Ectodermal cell (in vitro differentiated cells): Measurements from ENCODE around the gene PLAC8L1.

ENCODE experiments used
- H3K27ac ChIP-seq: 2 replicates; pipeline ENCODE4 v1.7.0; 2013; ENCODE audit warnings: mild to moderate bottlenecking, low read depth, low read length; ENCODE audit not compliant: insufficient read depth, poor library complexity, severe bottlenecking
- H3K27me3 ChIP-seq: 2 replicates; pipeline ENCODE4 v1.7.0; 2013; ENCODE audit warnings: mild to moderate bottlenecking, low read length; ENCODE audit not compliant: insufficient read depth, control insufficient read depth, poor library complexity, severe bottlenecking
- H3K36me3 ChIP-seq: one replicate; pipeline ENCODE4 v1.7.0; 2013; ENCODE audit warnings: low read length; ENCODE audit not compliant: control insufficient read depth, insufficient read depth
- H3K4me1 ChIP-seq: one replicate; pipeline ENCODE4 v1.7.0; 2013; ENCODE audit warnings: low read length; ENCODE audit not compliant: control insufficient read depth, insufficient read depth
- H3K4me3 ChIP-seq: 2 replicates; pipeline ENCODE4 v1.7.0; 2013; ENCODE audit warnings: low read depth, low read length, control low read depth; ENCODE audit not compliant: insufficient read depth
- H3K9me3 ChIP-seq: 2 replicates; pipeline ENCODE4 v1.7.0; 2013; ENCODE audit warnings: mild to moderate bottlenecking, low read length, moderate library complexity; ENCODE audit not compliant: control insufficient read depth
- WGBS, 2 experiments: methylation state at CpG; one replicate each; pipeline ENCODE4 v1.1.7; 2013; ENCODE audit warnings: missing lambda C conversion rate in 2 of 2; 5-methylcytosine and 5-hydroxymethylcytosine counted together

Gene PLAC8L1

GRCh38 chr5:146070746-146071145 lies 34.6 kb downstream of the PLAC8L1 start:
- no peaks in the 10 kb centered on the region for H3K27me3 ChIP-seq
- H3K36me3 ChIP-seq = no peaks in the 10 kb centered on the region
- H3K27ac ChIP-seq = no peak overlapping the region
- H3K4me3 ChIP-seq = no peak overlapping the region
- no peaks in the 10 kb centered on the region for H3K4me1 ChIP-seq
- WGBS, 2 experiments = 94 to 95% methylated on average over 3 of the region's 3 CpGs
- H3K9me3 ChIP-seq = no peaks in the 10 kb centered on the region

GRCh38 chr5:146069780-146070099 lies 35.6 kb downstream of the PLAC8L1 start:
- no peaks in the 10 kb centered on the region for H3K27me3 ChIP-seq
- WGBS, 2 experiments = 84 to 94% methylated on average over 2 of the region's 2 CpGs
- no peaks in the 10 kb centered on the region for H3K36me3 ChIP-seq
- no peak overlapping the region for H3K4me3 ChIP-seq
- H3K4me1 ChIP-seq = no peaks in the 10 kb centered on the region
- H3K9me3 ChIP-seq = no peaks in the 10 kb centered on the region
- H3K27ac ChIP-seq = no peak overlapping the region

DNA sequence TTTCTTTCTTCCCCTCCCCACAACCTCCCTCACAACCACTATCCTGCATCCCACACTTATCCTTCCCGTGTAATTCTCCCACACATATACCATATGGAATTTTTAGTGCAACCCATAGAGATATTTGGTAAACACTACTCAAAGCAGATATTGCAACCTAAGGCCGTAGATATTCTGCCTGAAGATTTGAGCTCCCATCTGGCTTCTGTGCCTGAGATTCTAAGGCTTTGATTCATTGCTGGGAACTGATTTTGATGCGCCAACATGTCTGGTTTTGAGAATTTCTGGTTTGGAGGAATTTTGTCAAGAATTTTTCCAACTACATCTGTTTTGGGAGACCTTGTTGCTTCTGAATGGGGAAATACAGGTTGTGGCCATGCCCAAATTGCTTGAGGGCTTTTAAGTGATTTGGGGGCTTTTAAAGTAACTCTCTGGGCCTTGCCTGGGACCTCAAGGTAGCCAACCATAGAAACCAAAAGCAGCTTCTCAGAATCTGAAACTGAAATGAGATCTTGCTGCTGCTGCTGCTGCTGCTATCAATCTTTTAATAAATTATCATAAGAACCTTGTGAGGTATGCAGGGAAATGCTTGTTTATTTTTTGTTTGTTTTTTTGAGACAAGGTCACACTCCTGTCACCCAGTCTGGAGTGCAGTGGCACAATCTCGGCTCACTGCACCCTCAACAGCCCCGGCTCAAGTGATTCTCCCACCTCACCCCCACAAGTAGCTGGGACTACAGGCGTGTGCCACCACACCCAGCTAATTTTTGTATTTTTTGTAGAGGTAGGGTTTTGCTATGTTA lies 36.2 kb downstream of the PLAC8L1 start:
- H3K9me3 ChIP-seq = no peaks in the 10 kb centered on the region
- H3K27ac ChIP-seq = no peak overlapping the region
- H3K4me1 ChIP-seq = no peaks in the 10 kb centered on the region
- no peaks in the 10 kb centered on the region for H3K27me3 ChIP-seq
- H3K36me3 ChIP-seq = no peaks in the 10 kb centered on the region
- 88 to 91% methylated on average over 6 of the region's 6 CpGs for WGBS, 2 experiments
- no peak overlapping the region for H3K4me3 ChIP-seq

DNA sequence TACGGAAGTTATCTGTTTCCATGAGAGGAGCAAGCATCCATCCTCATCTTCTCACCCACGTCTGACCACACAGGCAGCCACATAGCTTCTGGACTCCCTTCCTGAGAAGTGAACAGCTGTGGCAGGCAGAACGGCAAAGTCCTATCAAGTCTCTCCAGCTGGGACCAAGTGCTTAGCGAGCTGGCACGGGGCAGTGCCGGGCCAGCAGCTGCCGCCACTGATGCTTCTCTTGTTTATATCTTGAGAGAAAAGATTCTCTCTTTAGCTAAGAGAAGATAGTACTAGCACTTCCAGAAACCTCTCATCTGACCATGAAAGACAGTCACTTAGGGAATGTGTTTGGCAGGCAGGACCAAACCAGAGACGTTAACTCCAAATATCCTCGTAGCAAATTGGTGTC lies 37.2 kb downstream of the PLAC8L1 start:
- no peaks in the 10 kb centered on the region for H3K36me3 ChIP-seq
- no peaks in the 10 kb centered on the region for H3K4me1 ChIP-seq
- no peak overlapping the region for H3K27ac ChIP-seq
- no peak overlapping the region for H3K4me3 ChIP-seq
- H3K9me3 ChIP-seq = no peaks in the 10 kb centered on the region
- H3K27me3 ChIP-seq = no peaks in the 10 kb centered on the region
- WGBS, 2 experiments = 95% methylated on average over 9 of the region's 9 CpGs

DNA sequence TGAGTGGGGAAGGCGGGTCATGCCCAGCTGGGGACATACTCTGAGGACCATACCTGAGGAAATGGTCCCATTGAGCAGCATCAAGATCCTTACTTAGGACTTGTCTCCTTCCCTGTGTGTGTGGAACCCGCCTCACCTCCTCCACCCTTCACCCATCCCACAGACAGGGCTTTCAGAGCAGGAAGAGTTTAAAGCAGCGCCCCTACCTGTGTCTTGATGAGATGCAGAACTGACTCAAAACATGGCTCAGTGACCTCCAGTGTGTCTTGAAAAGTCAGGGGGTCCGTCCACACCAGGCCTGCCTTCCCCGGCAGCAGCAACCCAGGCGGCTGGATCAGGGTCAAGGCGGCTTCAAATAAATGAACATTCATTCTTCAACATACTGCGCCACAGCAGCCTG lies 38.4 kb downstream of the PLAC8L1 start:
- Histone ChIP-seq H3K36me3 (no peaks in the 10 kb centered on the region), H3K4me1 (no peaks in the 10 kb centered on the region), H3K27me3 (no peaks in the 10 kb centered on the region), H3K4me3 (no peak overlapping the region), H3K9me3 (no peaks in the 10 kb centered on the region), H3K27ac (no peak overlapping the region)
- WGBS, 2 experiments = 93 to 95% methylated on average over 8 of the region's 8 CpGs

DNA sequence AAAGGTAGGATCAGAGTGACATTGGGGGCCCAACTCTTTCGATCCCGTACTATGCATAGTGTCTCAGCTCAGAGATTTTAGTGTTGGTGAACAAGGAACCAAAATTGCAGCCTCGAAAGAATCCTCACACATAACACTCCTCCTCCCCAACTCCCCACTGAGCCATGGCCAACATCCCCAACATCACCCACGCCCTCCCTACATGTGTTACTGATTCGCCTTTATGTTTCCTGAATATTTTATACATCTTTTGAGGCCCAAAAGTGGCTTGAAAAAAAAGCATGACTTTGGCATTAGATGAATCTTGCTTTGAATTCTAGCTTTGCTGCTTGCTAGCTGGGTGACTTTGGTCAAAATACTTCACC lies 45.2 kb downstream of the PLAC8L1 start:
- Histone ChIP-seq H3K4me1 (peaks cover 5% of the 10 kb centered on the region), H3K27me3 (no peaks in the 10 kb centered on the region), H3K36me3 (no peaks in the 10 kb centered on the region), H3K4me3 (no peak overlapping the region), H3K9me3 (no peaks in the 10 kb centered on the region), H3K27ac (no peak overlapping the region)
- 93% methylated on average over 5 of the region's 5 CpGs for WGBS, 2 experiments

DNA sequence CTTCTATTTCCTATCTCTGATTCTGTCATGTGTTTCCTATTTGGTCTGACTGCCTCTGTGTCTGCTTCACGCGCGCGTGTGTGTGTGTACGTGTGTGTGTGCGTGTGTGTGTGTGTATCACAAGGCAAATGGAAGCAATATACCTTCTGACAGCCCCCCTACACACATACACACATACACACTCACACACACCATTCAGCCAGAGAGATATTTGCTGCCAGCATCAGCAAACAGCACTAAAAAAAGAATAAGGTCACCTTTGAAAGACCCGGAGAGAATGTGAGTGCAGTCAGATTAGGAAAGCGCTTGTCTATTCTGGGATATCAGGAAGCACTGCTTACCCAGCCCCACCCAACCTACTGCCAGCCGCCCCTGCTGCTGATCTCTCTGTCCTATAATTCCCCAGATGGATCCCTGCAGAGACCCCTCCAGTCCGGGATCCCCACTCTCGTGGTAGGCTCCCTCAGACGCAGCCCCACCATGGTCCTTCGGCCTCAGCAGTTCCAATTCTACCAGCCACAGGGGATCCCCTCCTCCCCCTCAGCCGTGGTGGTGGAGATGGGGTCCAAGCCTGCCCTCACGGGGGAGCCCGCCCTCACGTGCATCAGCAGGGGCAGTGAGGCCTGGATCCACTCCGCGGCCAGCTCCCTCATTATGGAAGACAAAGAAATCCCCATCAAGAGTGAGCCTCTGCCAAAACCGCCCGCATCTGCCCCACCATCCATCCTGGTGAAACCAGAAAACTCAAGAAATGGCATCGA lies 45.7 kb downstream of the PLAC8L1 start:
- WGBS, 2 experiments = 91 to 93% methylated on average over 16 to 21 of the region's 22 CpGs
- H3K4me1 ChIP-seq = peaks cover 5% of the 10 kb centered on the region
- H3K9me3 ChIP-seq = no peaks in the 10 kb centered on the region
- no peaks in the 10 kb centered on the region for H3K27me3 ChIP-seq
- H3K4me3 ChIP-seq = no peak overlapping the region
- H3K36me3 ChIP-seq = no peaks in the 10 kb centered on the region
- H3K27ac ChIP-seq = no peak overlapping the region

GRCh38 chr5:146055432-146055831 lies 49.9 kb downstream of the PLAC8L1 start:
- no peaks in the 10 kb centered on the region for H3K9me3 ChIP-seq
- H3K4me3 ChIP-seq = no peak overlapping the region
- no peaks in the 10 kb centered on the region for H3K27me3 ChIP-seq
- peaks cover 5% of the 10 kb centered on the region for H3K4me1 ChIP-seq
- no peak overlapping the region for H3K27ac ChIP-seq
- H3K36me3 ChIP-seq = no peaks in the 10 kb centered on the region
- WGBS, 2 experiments = 81 to 85% methylated on average over 2 of the region's 2 CpGs

DNA sequence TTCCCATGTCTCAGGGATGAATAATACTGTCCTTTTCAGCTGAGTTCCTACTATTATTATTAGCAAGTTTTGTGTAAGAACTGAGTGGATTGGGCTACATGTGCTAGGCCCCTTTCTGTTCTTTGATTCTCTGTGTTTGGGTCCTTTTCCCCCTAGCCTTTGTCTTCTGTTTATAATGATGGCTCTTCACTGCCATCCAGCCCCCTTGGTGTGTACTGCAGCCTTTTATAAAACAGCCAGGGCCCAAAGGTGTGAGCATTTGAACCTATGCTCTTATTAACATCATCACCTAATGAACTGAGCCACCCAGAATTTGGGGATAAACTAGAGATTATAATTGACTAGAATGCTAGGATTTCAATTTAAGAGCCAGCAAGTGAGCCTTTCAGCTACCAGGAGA lies 52.6 kb downstream of the PLAC8L1 start:
- no peak overlapping the region for H3K27ac ChIP-seq
- H3K9me3 ChIP-seq = no peaks in the 10 kb centered on the region
- H3K4me1 ChIP-seq = no peaks in the 10 kb centered on the region
- no peaks in the 10 kb centered on the region for H3K27me3 ChIP-seq
- H3K4me3 ChIP-seq = no peak overlapping the region
- no peaks in the 10 kb centered on the region for H3K36me3 ChIP-seq

DNA sequence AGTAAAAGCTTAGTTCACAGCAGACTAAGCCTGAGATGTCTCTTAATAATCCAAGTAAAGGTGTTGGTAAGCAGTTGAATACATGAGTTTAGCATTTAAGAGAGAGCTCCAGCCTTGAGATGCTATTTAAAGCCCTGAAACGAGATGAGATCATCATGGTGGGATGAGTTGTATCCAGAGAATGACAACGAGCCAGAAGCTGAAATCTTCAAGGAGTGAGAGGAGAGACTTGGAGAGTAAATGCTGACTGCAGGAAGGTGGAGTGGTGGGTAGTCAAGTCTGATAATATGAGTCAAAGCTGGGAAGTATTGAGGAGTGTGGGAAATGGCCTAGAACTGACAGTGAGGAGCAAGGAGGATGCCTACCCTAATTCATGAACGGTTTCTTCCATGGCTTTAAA lies 53.7 kb downstream of the PLAC8L1 start:
- H3K9me3 ChIP-seq = no peaks in the 10 kb centered on the region
- H3K27me3 ChIP-seq = no peaks in the 10 kb centered on the region
- 88 to 91% methylated on average over 3 of the region's 3 CpGs for WGBS, 2 experiments
- H3K4me3 ChIP-seq = no peak overlapping the region
- H3K36me3 ChIP-seq = no peaks in the 10 kb centered on the region
- H3K4me1 ChIP-seq = no peaks in the 10 kb centered on the region
- no peak overlapping the region for H3K27ac ChIP-seq
